NCI-H526 (cell line): ENCODE results near the gene BARX1.
A peak's percentile ranks its signal among the peaks of the same experiment; 100 is the strongest.

ENCODE experiments used
- DNase-seq, 2 experiments: peaks; one replicate each; lab custom pipeline; 2025; lab: John Stamatoyannopoulos, UW

Gene BARX1

GRCh38 chr9:93917121-93917853 is 37.9 kb downstream of the BARX1 start:
- no peak for DNase-seq

- no peak for DNase-seq
These were observed 38.8 kb downstream of the BARX1 start for GRCh38 chr9:93916358-93916757.

GRCh38 chr9:93911801-93912554 is 43.2 kb downstream of the BARX1 start:
- DNase-seq = peak; percentile 45 to 75

- no peak for DNase-seq
These were observed 43.9 kb downstream of the BARX1 start for GRCh38 chr9:93911136-93911745.

GRCh38 chr9:93910598-93910997 is 44.6 kb downstream of the BARX1 start:
- DNase-seq = peak in 1 of 2 experiments; percentile 4

- no peak for DNase-seq
These were observed 45.0 kb downstream of the BARX1 start for GRCh38 chr9:93910196-93910595.

- peak in 1 of 2 experiments; percentile 52 for DNase-seq
These were observed 45.9 kb downstream of the BARX1 start for GRCh38 chr9:93909242-93909616.

GRCh38 chr9:93908591-93909241 is 46.4 kb downstream of the BARX1 start:
- DNase-seq = peak; percentile 20 to 60

GRCh38 chr9:93907551-93908199 is 47.5 kb downstream of the BARX1 start:
- no peak for DNase-seq

- DNase-seq = no peak
These were observed 48.8 kb downstream of the BARX1 start for GRCh38 chr9:93906195-93906880.

GRCh38 chr9:93905473-93906133 is 49.6 kb downstream of the BARX1 start:
- DNase-seq = no peak

- no peak for DNase-seq
These were observed 50.3 kb downstream of the BARX1 start for GRCh38 chr9:93904649-93905472.

- no peak for DNase-seq
These were observed 51.1 kb downstream of the BARX1 start for GRCh38 chr9:93903886-93904648.

GRCh38 chr9:93902780-93903655 is 52.1 kb downstream of the BARX1 start:
- no peak for DNase-seq

- no peak for DNase-seq
These were observed 52.9 kb downstream of the BARX1 start for GRCh38 chr9:93902051-93902779.
